ENCODE data around the gene CDCA4.

Gene CDCA4

GRCh38 chr14:105055736-105056302 lies 34.9 kb upstream of the CDCA4 start:
- H3K27ac ChIP-seq: no peak overlapping the region
- no peak for TF ChIP-seq CTCF (conservative IDR thresholded peaks at IDR 0.05)

GRCh38 chr14:105055334-105055733 lies 34.5 kb upstream of the CDCA4 start:
- TF ChIP-seq CTCF (conservative IDR thresholded peaks at IDR 0.05): no peak
- H3K27ac ChIP-seq: no peak overlapping the region

GRCh38 chr14:105053996-105054395 lies 33.1 kb upstream of the CDCA4 start:
- no peak overlapping the region for H3K27ac ChIP-seq
- TF ChIP-seq CTCF (conservative IDR thresholded peaks at IDR 0.05): no peak

GRCh38 chr14:105053421-105053820 lies 32.5 kb upstream of the CDCA4 start:
- no peak overlapping the region for H3K27ac ChIP-seq
- no peak for TF ChIP-seq CTCF (conservative IDR thresholded peaks at IDR 0.05)

- H3K27ac ChIP-seq: no peak overlapping the region
- no peak for TF ChIP-seq CTCF (conservative IDR thresholded peaks at IDR 0.05)
Measured at GRCh38 chr14:105052110-105052458, 31.2 kb upstream of the CDCA4 start.

- no peak for TF ChIP-seq CTCF (conservative IDR thresholded peaks at IDR 0.05)
- no peak overlapping the region for H3K27ac ChIP-seq
Measured at GRCh38 chr14:105051182-105052109, 30.6 kb upstream of the CDCA4 start.

GRCh38 chr14:105050551-105050897 lies 29.6 kb upstream of the CDCA4 start:
- TF ChIP-seq CTCF (conservative IDR thresholded peaks at IDR 0.05): no peak
- no peak overlapping the region for H3K27ac ChIP-seq

Measured in VCaP (cell line).